ENCODE results near the gene INSR. TPM values are rescaled to one million over a fixed set of nuclear protein-coding genes. Genes with fewer than 3 reads are reported as not detected.

Gene INSR
- polyA plus RNA-seq, 1 of the 3 experiments (the other 2 are of a cell fraction) = 3.6 TPM

DNA sequence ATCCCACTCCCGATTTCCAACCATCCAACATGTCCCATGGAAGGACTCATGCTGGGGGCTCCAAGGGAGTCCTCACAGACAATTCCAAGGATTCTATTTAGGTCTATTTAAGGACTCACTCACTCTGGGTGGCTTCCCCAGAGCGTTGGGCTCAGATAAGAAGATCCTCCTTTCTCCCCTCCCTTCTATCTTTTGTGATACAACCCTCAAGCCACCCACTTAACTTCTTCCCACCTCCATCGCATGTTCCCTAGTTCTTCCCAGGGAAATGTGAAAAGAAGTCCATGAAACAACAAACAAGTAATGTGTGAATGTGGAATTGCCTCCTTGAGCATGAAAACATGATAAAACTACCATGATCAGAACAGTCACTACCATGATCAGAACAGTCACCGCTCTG is 29.4 kb downstream of the INSR start:
- Histone ChIP-seq H3K4me2 (no peak overlapping the region), H3K27ac (ENCODE audit: low read depth in 2 of 2, low read length in 1 of 2) (no peak overlapping the region), H3K4me3 (ENCODE audit: low read depth in 2 of 2, low read length in 1 of 2) (no peak overlapping the region), H3K9ac (no peak overlapping the region), H3F3A (replicated peaks; ENCODE audit: insufficient read depth) (no peaks in the 10 kb centered on the region), H3K9me2 (no peaks in the 10 kb centered on the region), H2AFZ (ENCODE audit: low read depth) (no peak overlapping the region), H3K9me3 (no peaks in the 10 kb centered on the region), H4K20me1 (ENCODE audit: insufficient read depth) (no peaks in the 10 kb centered on the region), H3K4me1 (ENCODE audit: control insufficient read depth in 1 of 2, insufficient read depth in 2 of 2, low read depth in 1 of 2, low read length in 1 of 2) (no peaks in the 10 kb centered on the region), H3K27me3 (ENCODE audit: insufficient read depth) (no peaks in the 10 kb centered on the region), H3K36me3 (replicated peaks in 1 of 2; ENCODE audit: control insufficient read depth in 1 of 2, insufficient read depth in 2 of 2, low read length in 1 of 2) (peaks cover 0 to 11% of the 10 kb centered on the region in 2 experiments), H3K79me2 (ENCODE audit: insufficient read depth) (no peaks in the 10 kb centered on the region)
- WGBS (ENCODE audit: low lambda C conversion rate) = 90% methylated on average over 4 of the region's 4 CpGs
- ChIA-PET CTCF (no interaction called here), POLR2A (no interaction called here)
- DNase-seq = no peak
- no peak for TF ChIP-seq JUND (IDR thresholded peaks at IDR 0.05)
- TF ChIP-seq SIN3A (IDR thresholded peaks at IDR 0.05; ENCODE audit: borderline replicate concordance, low read depth, low read length) = no peak
- TF ChIP-seq FOXM1 (IDR thresholded peaks at IDR 0.05; ENCODE audit: low read depth) = no peak
- TF ChIP-seq GATA2 (CRISPR knock-in tag; IDR thresholded peaks at IDR 0.05) = no peak
- TF ChIP-seq USF1 (IDR thresholded peaks at IDR 0.05; ENCODE audit: borderline replicate concordance, low read depth) = no peak
- TF ChIP-seq, protein P1, sequence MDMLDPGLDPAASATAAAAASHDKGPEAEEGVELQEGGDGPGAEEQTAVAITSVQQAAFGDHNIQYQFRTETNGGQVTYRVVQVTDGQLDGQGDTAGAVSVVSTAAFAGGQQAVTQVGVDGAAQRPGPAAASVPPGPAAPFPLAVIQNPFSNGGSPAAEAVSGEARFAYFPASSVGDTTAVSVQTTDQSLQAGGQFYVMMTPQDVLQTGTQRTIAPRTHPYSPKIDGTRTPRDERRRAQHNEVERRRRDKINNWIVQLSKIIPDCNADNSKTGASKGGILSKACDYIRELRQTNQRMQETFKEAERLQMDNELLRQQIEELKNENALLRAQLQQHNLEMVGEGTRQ (IDR thresholded peaks at IDR 0.05; ENCODE audit: borderline replicate concordance, low read depth, low read length) = no peak
- no peak for TF ChIP-seq RCOR1 (IDR thresholded peaks at IDR 0.05; ENCODE audit: low read length)
- no peak for TF ChIP-seq RAD21 (IDR thresholded peaks at IDR 0.05; ENCODE audit: low read length)
- no peak for TF ChIP-seq YY1 (IDR thresholded peaks at IDR 0.05; ENCODE audit: low read depth)
- TF ChIP-seq EP300 (IDR thresholded peaks at IDR 0.05; ENCODE audit: borderline replicate concordance in 1 of 2, low read depth in 1 of 2, low read length in 1 of 2) = no peak
- no peak for TF ChIP-seq POLR2AphosphoS5 (IDR thresholded peaks at IDR 0.05; ENCODE audit: low read depth, low read length)
- TF ChIP-seq RXRA (IDR thresholded peaks at IDR 0.05; ENCODE audit: borderline replicate concordance, low read depth) = no peak
- TF ChIP-seq CHD2 (IDR thresholded peaks at IDR 0.05; ENCODE audit: low read length, partially characterized antibody) = no peak
- no peak for TF ChIP-seq IRF3 (IDR thresholded peaks at IDR 0.05; ENCODE audit: low read depth, low read length)
- TF ChIP-seq FOSL2 (IDR thresholded peaks at IDR 0.05; ENCODE audit: borderline replicate concordance, low read depth) = no peak
- TF ChIP-seq TAF1 (IDR thresholded peaks at IDR 0.05; ENCODE audit: borderline replicate concordance, low read depth, low read length) = no peak
- no peak for TF ChIP-seq EZH2phosphoT487 (IDR thresholded peaks at IDR 0.05; ENCODE audit: borderline replicate concordance, low read depth)
- TF ChIP-seq, protein P2, sequence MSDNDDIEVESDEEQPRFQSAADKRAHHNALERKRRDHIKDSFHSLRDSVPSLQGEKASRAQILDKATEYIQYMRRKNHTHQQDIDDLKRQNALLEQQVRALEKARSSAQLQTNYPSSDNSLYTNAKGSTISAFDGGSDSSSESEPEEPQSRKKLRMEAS (IDR thresholded peaks at IDR 0.05; ENCODE audit: low read depth) = no peak
